GM18873 (cell line): ENCODE data around the gene CHPF.

ENCODE experiments used
- ATAC-seq: cut with Tn5 transposase; IDR thresholded peaks from one replicate; pipeline ENCODE4 v1.9.1; 2021; ENCODE audit warnings: mild to moderate bottlenecking, moderate library complexity, moderate number of reproducible peaks; ENCODE audit not compliant: unreplicated experiment, low FRiP score

Gene CHPF

DNA sequence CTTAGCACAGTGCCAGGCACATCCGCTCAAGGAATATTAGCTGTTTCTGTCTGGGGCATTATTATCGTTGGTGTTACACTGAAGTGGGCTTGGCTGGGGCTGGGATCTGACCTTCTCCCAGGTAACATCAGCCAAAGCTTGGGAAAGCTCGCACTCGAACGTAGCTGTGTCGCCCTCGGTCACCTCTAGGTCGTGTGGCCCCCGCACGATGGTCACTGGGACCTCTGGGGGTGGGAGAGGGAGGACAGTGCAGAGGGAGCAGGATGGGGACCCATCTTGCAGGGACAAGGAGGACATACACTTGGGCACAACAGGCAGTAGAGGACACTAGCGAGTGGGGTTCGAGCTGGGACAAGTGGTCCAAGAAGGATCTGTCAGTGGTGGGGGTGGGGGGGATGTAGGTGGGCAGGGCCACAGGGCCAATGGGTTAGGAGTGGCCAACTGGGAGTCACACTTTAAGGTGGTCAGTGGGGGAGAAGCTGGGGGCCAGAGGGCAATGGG is 9.9 kb upstream of the CHPF start:
- no peak for ATAC-seq

DNA sequence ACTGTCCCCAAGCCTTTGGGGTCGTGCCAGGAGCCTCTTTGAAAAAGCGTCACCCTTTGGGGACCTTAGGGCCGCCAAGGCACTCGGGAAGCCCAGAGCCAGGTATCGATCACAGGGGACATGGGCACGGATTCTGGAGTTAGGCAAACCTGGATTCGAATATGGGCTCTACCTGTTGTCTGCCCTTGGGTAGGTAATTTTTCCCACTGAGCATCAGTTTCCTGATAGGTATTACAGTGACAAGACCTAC is 9.5 kb upstream of the CHPF start:
- no peak for ATAC-seq

DNA sequence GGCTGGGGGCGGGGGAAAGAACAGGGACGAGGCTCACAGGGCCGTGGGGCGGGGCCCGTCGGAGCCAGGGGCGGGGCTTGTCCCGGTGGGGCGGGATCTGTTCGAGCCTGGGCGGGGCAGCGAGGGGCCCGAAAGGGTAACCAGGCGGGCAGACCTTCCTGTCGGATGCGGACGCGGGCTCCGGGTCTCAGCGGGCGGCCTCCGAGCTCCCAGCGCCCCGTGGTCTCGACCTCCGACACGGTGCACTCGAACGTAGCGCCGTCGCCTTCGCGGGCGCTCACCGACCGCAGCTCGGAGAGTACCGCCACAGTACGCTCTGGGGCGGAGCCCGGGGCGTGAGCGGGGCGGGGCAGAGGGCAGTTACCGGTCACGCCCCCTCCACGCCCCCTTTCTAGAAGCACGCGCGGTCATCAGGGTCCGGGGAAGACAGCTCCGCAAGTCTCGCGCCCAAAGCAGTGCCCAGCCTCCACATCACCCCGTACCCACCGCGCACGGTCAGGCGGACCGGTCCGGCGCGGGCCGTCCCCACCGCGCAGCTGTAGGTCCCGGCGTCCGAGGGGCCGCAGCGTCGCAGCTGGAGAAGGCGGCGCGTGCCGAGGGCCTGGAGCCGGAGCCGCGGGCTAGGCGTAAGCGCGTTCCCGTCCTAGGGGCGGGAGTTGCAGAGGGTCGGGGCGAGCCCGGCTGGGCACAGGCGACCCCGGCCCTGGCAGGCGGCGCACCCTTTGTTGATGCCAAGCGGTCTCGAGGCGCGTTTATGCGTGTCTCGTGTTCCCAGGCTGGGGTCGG is 9.0 kb upstream of the CHPF start:
- peak; percentile 63 for ATAC-seq

DNA sequence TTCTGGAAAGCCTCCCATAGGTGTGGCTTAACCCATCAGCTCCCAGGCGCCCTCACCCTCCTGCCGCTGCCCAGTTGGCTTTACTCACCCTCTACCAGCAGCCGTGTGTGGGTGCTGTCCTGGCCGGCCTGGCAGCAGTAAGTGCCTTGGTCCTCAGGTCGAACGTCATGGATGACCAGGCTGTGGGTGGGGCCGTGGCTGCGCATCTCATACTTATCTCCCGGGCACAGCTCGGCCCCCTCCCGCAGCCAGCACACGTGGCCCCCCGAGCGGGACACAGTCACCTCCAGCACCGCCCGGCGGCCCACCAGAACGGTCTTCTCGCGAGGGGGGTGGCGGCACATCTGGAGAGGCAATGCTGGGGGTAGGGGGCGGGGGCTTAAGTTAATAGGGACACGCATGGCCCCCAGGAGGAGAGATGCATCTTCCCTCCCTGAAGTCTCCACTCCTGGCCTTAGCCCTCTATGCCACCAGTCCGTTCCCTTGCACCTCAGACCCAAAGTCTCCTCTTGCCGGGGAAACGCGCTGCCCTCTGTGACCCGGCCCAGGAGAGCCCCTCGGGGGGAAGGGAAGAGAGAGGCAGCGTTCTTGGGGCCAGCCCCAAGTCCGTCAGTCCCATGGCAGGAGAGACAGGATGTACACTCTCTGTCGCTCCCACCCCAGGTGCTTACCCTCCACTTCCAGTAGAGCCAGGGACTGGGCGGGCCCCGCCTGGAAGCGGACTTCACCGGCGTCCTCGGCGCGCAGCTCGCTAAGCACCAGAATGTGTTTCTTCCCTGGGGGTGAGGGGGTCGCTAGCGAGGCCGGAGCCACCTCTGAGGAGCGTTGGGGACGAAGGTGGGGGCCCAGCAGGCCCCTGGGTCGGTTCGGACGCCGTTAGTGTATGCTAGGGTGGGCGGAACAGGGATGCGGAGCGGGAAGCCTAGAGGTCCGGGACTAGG is 8.1 kb upstream of the CHPF start:
- no peak for ATAC-seq

DNA sequence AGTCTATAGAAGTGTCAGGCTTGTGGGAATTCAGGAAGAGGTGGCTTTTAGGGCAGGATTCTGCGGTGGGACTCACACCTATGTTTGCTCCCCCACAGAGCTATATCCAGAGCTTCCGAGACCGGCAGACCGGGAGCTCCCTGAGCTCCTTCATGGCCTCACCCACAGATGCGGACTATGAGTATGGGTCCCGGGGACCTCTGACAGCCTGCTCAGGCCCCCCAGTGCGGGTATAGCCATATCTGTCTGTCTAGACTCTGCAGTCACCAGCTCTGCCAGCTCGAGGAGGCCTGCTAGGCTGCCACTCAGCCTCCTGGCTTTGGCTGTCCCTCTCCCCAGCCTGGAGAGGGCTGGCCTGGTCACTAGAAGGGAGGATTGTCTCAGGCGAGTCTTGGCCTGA is 6.0 kb upstream of the CHPF start:
- no peak for ATAC-seq

DNA sequence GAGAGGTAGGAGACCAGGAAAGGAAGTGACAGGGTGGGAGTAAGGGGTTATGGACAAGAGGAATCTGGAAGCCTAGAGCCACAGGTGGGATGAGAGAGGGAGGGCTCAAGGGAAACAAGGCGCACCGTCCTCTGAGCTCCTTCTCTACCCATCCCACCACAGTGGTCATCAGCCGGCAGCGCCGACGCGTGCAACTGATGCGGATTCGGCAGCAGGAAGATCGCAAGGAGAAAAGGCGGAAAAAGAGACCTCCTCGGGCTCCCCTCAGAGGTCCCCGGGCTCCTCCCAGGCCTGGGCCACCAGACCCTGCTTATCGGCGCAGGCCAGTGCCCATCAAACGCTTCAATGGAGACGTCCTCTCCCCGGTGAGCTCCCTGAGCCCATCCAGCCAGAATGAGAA is 5.4 kb upstream of the CHPF start:
- ATAC-seq: no peak

DNA sequence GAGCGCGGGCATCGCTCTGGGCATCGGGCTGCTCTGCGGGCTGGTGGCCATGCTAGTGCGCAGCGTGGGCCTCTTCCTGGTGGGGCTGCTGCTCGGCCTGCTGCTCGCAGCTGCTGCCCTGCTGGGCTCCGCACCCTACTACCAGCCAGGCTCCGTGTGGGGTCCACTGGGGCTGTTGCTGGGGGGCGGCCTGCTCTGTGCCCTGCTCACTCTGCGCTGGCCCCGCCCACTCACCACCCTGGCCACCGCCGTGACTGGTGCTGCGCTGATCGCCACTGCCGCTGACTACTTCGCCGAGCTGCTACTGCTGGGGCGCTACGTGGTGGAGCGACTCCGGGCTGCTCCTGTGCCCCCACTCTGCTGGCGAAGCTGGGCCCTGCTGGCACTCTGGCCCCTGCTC is 4.0 kb upstream of the CHPF start:
- ATAC-seq: no peak

DNA sequence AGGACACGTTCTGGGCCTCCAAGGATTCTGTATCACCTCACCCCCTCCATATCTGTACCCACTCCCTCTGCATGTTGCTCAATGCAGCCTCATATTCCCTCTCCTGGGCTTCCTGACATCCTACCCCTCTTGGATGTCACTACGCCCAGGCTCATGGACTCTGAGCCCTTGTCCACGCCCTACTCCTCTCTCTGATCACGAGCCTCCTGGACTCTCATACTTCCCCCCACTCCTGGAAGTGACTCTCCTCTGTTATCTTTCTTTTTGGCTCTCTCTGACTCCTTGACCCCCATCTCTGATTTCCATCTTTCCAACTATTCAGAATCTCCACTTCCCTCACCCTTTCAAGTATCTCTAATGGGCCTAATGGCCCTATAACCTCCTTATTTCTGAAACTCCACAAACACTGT is 2.3 kb upstream of the CHPF start:
- ATAC-seq: no peak

DNA sequence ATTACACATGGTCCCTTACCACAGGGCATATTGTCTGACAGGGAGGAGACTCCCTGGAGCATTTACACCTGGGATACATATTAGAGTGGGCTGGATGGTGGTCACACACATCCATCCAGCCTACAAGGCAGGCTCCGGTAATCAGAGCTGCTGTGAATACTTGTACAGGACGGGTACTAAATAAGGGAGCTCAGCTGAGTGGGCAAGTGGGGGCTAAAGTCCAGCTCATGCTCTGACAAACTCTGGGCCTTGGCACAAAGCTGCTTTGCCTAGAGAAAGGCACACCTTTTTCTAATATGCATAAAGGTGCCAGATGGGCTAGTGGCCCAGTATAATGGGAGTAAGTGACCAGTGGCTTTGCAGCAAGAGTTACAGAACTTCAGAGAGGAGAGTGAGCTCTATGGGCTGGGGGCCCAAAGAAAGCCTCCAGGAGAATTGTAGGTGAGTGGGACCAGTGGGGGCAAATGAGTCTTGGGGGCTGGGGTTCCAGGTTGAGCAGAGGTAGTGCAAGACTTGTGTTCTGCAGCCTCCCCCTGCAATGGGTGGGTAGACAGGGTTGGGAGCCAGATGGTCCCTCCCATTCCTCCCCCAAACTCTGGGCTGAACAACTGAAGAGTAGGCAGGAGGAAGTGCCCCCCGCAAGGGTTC is 1.8 kb upstream of the CHPF start:
- ATAC-seq: no peak

DNA sequence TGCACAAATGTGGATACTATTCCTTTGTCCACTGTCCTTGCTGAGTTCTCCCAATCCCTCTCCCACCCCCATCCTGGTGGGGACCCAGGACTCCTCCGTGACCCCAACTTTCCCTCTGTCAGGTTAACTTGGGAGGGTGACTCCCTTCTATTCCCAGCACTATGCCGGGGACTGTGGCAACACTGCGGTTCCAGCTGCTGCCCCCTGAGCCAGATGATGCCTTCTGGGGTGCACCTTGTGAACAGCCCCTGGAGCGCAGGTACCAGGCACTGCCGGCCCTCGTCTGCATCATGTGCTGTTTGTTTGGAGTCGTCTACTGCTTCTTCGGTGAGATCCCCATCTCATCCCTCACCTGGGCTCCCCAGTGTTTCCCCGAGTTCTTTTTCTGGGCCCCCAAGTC is 958 bp upstream of the CHPF start:
- no peak for ATAC-seq

DNA sequence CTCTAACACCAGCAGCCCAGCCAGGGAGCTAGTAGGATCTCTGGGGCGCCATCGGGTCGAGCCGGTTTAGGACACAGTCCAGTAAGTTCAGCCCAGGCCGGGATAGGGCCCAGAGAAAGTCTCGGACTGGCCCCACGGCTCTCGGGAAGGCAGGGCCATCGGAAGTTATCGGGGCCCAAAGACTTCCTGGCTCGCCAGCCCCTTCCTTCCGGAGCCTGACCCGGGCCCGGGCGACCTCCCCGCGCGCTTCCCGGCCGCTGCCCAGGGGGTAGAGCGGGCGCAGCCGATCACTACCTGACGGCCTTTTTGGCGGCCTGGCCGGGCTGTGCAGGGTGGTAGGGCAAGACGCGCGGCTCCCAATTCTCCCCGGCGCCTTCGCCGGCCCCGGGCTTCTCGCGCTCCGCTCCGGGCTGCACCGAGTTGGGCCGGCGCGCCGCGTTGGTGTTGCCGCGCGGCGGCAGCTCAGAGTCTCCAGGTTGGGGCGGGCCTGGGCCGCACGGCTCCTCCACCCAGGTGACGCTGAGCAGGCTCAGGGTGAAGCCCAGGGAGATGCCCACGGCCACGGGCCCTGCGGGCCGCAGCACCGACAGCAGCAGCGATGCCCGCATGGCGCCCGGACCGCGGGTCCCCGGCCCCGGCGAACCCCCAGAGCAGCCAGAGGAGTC is 546 bp downstream of the CHPF start:
- peak; percentile 23 for ATAC-seq

DNA sequence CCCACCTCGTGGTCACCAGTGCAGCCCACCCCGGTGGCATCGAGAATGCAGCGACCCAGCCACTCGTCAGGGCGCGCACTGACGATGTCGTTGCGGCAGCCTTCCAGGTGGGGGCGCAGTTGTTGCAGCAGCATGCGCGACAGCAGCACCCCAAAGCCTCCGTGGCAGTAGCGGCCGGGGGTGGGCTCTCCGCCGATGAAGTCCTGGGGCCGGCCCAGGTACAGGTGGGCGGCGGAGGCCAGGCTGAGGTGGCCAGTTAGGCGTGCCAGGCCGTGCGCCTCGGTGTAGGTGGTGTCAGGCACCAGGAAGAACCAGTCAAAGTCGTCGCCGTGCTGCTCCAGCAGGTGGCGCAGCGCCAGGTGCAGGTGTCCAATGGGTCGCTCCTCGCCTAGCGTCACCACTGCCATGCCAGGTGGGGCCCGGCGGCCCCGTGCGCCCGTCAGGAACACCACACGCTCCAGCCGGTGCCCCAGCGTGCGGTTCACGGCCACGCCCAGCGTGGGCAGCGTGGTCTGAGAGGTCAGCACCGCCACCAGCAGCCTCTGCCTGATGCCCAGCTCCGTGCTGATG is 1.9 kb downstream of the CHPF start:
- peak; percentile 47 for ATAC-seq

DNA sequence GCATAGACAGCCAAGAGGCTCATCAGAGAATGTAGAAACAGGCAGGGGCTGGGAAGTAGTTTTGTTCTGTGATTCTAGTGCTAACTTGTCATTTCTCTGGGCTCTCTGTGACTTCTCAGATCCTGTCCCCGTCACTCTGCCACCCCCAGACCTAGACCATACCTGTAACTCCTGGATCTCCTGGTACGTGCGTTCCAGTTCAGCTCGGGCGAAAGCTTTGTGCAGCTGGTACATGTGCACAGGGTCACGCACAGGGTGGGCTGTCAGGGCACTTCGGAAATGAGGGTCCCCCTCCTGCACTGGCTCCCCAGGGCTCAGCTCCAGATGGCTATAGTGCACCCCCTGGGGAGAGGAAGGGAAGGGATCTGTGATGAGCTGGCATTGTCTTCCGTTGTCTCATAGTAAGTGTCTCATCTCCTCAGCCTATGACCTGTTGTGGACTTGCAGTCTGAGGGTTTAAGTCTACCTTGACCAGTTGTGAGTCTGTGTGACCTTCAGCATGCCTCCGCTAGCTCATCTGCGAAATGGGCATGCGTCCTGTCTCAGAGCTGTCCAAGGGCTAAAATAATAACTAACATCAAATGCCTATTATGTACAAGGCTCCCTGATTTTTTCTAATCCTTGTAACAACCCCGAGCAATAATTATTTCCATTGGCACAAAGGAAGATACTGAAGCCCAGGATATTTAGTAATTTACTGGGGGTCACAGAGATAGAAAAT is 2.7 kb downstream of the CHPF start:
- ATAC-seq: no peak

DNA sequence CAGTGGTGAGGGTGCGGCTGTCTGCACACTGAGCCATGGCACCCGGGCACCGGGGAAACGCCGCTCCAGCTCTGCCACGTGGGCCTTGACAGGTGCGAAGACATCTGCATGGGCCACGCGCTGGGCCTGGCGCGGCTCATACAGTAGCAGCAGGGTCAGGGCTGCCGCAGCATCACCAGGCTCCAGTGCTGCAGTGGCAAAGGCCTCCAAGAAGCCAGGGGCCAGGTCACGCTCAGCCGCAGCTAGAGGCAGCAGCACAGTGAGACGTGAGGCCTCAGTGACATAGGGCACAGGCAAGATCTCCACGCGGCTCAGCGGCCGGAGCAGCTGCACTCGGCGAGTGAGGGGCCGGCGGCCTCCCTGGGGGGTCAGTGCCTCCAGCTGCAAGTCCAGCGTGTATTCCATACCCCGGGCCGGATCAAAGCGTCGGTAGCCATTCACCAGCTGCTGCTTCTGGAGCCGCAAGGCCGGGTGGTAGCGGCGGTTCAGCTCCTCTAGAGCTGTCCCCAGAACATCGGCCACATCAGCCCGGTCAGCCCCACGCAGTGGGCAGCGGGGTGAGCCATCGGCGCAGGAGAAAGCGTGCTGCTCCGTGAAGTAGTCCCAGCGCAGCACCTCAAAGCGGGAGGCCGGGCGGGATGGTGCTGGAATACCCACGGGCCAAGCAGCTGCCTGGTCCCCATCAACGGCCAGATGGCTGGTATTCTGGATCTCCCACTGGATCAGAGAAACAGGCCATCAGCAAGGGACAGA is 3.5 kb downstream of the CHPF start:
- no peak for ATAC-seq

DNA sequence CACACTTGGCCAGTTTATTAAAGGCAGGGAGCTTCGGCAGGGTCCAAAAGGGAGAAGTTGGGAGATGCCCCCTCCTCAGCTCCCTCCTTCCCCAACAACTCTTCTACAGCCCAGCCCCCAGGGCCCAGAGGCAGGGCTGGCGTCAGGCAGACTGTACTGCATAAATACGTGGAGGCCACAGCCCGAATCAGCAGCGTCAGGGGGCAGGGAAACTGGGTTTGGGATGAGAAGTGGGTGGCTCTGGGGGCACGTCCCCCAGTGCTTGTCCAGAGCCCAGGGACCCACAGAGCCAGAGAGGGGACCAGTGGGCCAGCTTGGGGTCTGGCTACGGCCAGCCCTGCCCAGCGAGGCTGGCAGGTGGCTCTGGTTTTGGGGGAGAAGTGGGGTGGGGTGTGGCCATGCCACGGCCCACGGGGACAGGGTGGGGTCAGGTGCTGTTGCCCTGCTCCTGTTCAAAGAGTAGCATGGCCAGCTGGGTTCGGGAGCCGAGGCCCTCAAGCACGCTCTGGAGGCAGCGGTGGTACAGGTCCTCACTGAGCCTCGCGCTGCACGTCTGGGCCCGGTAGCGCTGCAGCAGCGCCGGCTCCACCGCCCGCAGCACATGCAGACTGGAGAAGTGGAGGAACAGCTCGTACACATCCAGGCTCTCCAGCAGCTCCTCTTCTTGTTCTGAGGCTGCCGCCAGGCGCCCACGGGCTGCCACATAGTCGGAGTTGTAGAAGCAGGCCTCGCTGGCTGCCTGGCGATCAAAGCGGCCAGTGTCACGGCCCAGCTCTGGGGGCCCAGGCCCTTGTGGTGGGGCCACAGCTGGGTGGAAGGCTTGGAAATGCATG is 4.4 kb downstream of the CHPF start:
- ATAC-seq: no peak

DNA sequence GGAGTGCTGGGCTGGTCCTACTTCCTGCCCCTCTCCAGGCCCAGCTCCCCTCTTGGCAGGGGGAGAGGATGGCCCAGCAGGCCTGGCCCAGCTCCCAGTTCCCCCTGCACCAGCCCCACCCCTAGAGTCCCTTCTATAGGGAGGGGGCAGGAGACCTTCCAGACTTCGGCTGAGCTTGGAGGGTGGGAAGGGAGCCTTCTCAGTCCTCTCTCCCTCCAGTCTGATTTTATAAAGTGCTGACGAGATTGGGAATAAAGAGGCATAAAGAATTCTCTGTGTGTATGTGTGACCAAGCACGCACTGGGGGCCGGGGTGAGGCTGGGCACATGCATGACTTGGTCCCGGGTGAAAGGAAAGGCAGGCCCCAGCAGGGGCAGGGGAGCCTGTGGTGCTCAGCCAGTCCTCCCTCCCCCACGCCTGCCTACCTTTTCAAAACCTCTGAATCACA is 5.1 kb downstream of the CHPF start:
- ATAC-seq: no peak

DNA sequence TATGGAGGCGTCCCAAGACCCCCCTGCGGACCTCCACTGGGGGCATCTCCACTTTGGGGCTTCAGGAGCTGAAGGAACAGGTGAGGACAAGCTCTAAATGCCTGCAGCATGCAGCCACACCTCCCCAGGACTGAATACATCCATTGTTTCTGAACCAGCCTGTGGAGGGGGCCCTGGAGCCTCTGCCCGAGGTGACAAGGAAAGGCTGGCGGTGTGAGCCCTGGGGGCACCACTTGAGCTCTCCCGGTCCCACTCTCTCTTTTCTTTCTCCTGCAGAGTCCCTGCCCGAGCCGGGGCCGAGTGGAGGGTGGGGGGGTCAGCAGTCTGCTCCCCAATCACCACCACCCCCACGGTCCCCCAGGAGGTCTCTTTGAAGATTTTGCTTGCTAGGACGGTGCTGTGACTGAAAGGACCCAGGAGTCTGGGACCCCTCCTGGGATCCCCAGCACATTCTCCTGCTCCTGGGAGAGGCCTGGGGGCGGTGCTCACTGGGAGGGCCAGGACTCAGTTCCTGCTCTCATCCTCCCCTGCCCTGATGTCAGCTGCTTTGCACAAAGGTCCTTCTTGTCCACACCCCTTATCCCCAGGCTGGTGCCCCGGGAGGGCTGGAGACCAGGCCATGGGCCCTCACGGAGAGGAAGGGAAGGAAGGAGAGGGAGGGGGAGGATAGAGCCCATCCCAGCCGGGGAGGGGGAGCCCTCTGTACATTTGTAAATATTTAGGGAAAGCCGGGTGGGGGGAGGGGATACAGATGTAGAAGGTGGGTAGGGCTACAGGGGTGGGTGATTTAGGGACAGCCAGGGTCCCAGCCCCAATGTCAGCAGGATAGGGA is 5.7 kb downstream of the CHPF start:
- ATAC-seq: no peak
